ENCODE measurements around the gene DPP6.
"Not testable (repeated sequence)": the region's sequence is repeated elsewhere in the genome, so short reads cannot be mapped to it uniquely, and the experiment has no call there.

Gene DPP6

GRCh38 chr7:154120825-154121224 lies 68.6 kb downstream of the DPP6 start:
- H3K9me3 ChIP-seq (ENCODE audit: insufficient read depth, low read depth, low read length); H3K9me2 ChIP-seq (replicated peaks; ENCODE audit: low read depth, low read length); H4K20me1 ChIP-seq (ENCODE audit: insufficient read depth, low read length, poor library complexity, severe bottlenecking); H3K4me1 ChIP-seq (ENCODE audit: insufficient read depth, low read length, poor library complexity, severe bottlenecking); H3K36me3 ChIP-seq (ENCODE audit: insufficient read depth, low read length); H3K9ac ChIP-seq (ENCODE audit: low read depth, low read length, poor library complexity, severe bottlenecking); H3K4me2 ChIP-seq (ENCODE audit: low read depth, low read length, poor library complexity, severe bottlenecking); H3K79me2 ChIP-seq (ENCODE audit: insufficient read depth, low read length); H3K27me3 ChIP-seq (ENCODE audit: insufficient read depth, low read length, poor library complexity, severe bottlenecking); H2AFZ ChIP-seq (ENCODE audit: low read length); H3K4me3 ChIP-seq (ENCODE audit: low read length, poor library complexity, severe bottlenecking); H3F3A ChIP-seq (ENCODE audit: low read depth): not testable (repeated sequence)

DNA sequence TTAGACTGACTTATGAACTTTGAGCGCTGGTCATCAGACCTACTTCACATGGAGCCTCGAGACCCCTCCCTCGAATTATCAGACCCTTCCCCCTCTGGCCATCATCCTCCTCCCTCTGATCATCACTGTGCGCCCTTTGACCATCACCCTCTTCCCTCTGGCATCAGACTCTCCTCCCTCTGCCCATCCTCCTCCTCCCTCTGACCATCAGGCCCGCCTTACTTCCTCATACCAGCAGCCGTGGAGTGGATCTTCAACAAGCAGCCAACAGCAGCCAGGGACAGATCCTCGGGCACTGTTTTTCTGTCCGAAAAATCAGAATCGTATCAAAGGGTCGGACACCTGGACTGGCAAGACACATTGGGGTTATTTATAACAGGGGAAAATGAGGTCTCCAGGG lies 70.5 kb downstream of the DPP6 start:
- not testable (repeated sequence) for H3K27me3 ChIP-seq (ENCODE audit: insufficient read depth, low read length, poor library complexity, severe bottlenecking); H3K79me2 ChIP-seq (ENCODE audit: insufficient read depth, low read length); H4K20me1 ChIP-seq (ENCODE audit: insufficient read depth, low read length, poor library complexity, severe bottlenecking); H3K9me2 ChIP-seq (replicated peaks; ENCODE audit: low read depth, low read length); H3K9me3 ChIP-seq (ENCODE audit: insufficient read depth, low read depth, low read length); H3K9ac ChIP-seq (ENCODE audit: low read depth, low read length, poor library complexity, severe bottlenecking); H3K4me2 ChIP-seq (ENCODE audit: low read depth, low read length, poor library complexity, severe bottlenecking); H2AFZ ChIP-seq (ENCODE audit: low read length); H3K4me3 ChIP-seq (ENCODE audit: low read length, poor library complexity, severe bottlenecking); H3K4me1 ChIP-seq (ENCODE audit: insufficient read depth, low read length, poor library complexity, severe bottlenecking); H3F3A ChIP-seq (ENCODE audit: low read depth); H3K36me3 ChIP-seq (ENCODE audit: insufficient read depth, low read length)

GRCh38 chr7:154123397-154123796 lies 71.2 kb downstream of the DPP6 start:
- H2AFZ ChIP-seq (ENCODE audit: low read length); H3K9me3 ChIP-seq (ENCODE audit: insufficient read depth, low read depth, low read length); H3K36me3 ChIP-seq (ENCODE audit: insufficient read depth, low read length); H4K20me1 ChIP-seq (ENCODE audit: insufficient read depth, low read length, poor library complexity, severe bottlenecking); H3K4me3 ChIP-seq (ENCODE audit: low read length, poor library complexity, severe bottlenecking); H3K79me2 ChIP-seq (ENCODE audit: insufficient read depth, low read length); H3K27me3 ChIP-seq (ENCODE audit: insufficient read depth, low read length, poor library complexity, severe bottlenecking); H3K9ac ChIP-seq (ENCODE audit: low read depth, low read length, poor library complexity, severe bottlenecking); H3K9me2 ChIP-seq (replicated peaks; ENCODE audit: low read depth, low read length); H3K4me2 ChIP-seq (ENCODE audit: low read depth, low read length, poor library complexity, severe bottlenecking); H3F3A ChIP-seq (ENCODE audit: low read depth); H3K4me1 ChIP-seq (ENCODE audit: insufficient read depth, low read length, poor library complexity, severe bottlenecking): not testable (repeated sequence)

- H3K9me2 ChIP-seq (replicated peaks; ENCODE audit: low read depth, low read length); H3K79me2 ChIP-seq (ENCODE audit: insufficient read depth, low read length); H3K36me3 ChIP-seq (ENCODE audit: insufficient read depth, low read length); H4K20me1 ChIP-seq (ENCODE audit: insufficient read depth, low read length, poor library complexity, severe bottlenecking); H3F3A ChIP-seq (ENCODE audit: low read depth); H3K4me3 ChIP-seq (ENCODE audit: low read length, poor library complexity, severe bottlenecking); H3K27me3 ChIP-seq (ENCODE audit: insufficient read depth, low read length, poor library complexity, severe bottlenecking); H3K4me1 ChIP-seq (ENCODE audit: insufficient read depth, low read length, poor library complexity, severe bottlenecking); H3K9me3 ChIP-seq (ENCODE audit: insufficient read depth, low read depth, low read length); H3K9ac ChIP-seq (ENCODE audit: low read depth, low read length, poor library complexity, severe bottlenecking); H3K4me2 ChIP-seq (ENCODE audit: low read depth, low read length, poor library complexity, severe bottlenecking); H2AFZ ChIP-seq (ENCODE audit: low read length): not testable (repeated sequence)
Measured at GRCh38 chr7:154129142-154129541, 76.9 kb downstream of the DPP6 start.

GRCh38 chr7:154132617-154133016 lies 80.4 kb downstream of the DPP6 start:
- not testable (repeated sequence) for H3K9ac ChIP-seq (ENCODE audit: low read depth, low read length, poor library complexity, severe bottlenecking); H3K4me3 ChIP-seq (ENCODE audit: low read length, poor library complexity, severe bottlenecking); H3F3A ChIP-seq (ENCODE audit: low read depth); H2AFZ ChIP-seq (ENCODE audit: low read length); H3K9me2 ChIP-seq (replicated peaks; ENCODE audit: low read depth, low read length); H3K9me3 ChIP-seq (ENCODE audit: insufficient read depth, low read depth, low read length); H3K27me3 ChIP-seq (ENCODE audit: insufficient read depth, low read length, poor library complexity, severe bottlenecking); H3K4me1 ChIP-seq (ENCODE audit: insufficient read depth, low read length, poor library complexity, severe bottlenecking); H3K36me3 ChIP-seq (ENCODE audit: insufficient read depth, low read length); H4K20me1 ChIP-seq (ENCODE audit: insufficient read depth, low read length, poor library complexity, severe bottlenecking); H3K4me2 ChIP-seq (ENCODE audit: low read depth, low read length, poor library complexity, severe bottlenecking); H3K79me2 ChIP-seq (ENCODE audit: insufficient read depth, low read length)

GRCh38 chr7:154133703-154134277 lies 81.6 kb downstream of the DPP6 start:
- H3K9ac ChIP-seq (ENCODE audit: low read depth, low read length, poor library complexity, severe bottlenecking); H3K36me3 ChIP-seq (ENCODE audit: insufficient read depth, low read length); H3K4me3 ChIP-seq (ENCODE audit: low read length, poor library complexity, severe bottlenecking); H2AFZ ChIP-seq (ENCODE audit: low read length); H4K20me1 ChIP-seq (ENCODE audit: insufficient read depth, low read length, poor library complexity, severe bottlenecking); H3K4me1 ChIP-seq (ENCODE audit: insufficient read depth, low read length, poor library complexity, severe bottlenecking); H3K79me2 ChIP-seq (ENCODE audit: insufficient read depth, low read length); H3K9me2 ChIP-seq (replicated peaks; ENCODE audit: low read depth, low read length); H3K4me2 ChIP-seq (ENCODE audit: low read depth, low read length, poor library complexity, severe bottlenecking); H3F3A ChIP-seq (ENCODE audit: low read depth); H3K9me3 ChIP-seq (ENCODE audit: insufficient read depth, low read depth, low read length); H3K27me3 ChIP-seq (ENCODE audit: insufficient read depth, low read length, poor library complexity, severe bottlenecking): not testable (repeated sequence)

DNA sequence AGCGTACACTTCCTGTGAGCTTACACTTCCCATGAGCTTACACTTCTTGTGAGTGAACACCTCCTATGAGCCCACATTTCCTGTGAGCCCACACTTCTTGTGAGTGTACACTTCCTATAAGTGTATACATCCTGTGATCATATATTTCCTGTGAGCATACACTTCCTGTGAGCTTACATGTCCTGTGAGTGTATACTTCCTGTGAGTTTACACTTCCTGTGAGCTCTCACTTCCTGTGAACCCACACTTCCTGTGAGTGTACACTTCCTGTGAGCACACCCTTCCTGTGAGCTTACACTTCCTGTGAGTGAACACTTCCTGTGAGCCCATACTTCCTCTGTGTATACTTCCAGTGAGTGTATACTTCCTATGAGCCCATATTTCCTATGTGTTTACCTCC lies 82.5 kb downstream of the DPP6 start:
- not testable (repeated sequence) for H3K9me3 ChIP-seq (ENCODE audit: insufficient read depth, low read depth, low read length); H3K4me3 ChIP-seq (ENCODE audit: low read length, poor library complexity, severe bottlenecking); H3K4me1 ChIP-seq (ENCODE audit: insufficient read depth, low read length, poor library complexity, severe bottlenecking); H3K4me2 ChIP-seq (ENCODE audit: low read depth, low read length, poor library complexity, severe bottlenecking); H3K36me3 ChIP-seq (ENCODE audit: insufficient read depth, low read length); H3K9ac ChIP-seq (ENCODE audit: low read depth, low read length, poor library complexity, severe bottlenecking); H3K79me2 ChIP-seq (ENCODE audit: insufficient read depth, low read length); H3K27me3 ChIP-seq (ENCODE audit: insufficient read depth, low read length, poor library complexity, severe bottlenecking); H2AFZ ChIP-seq (ENCODE audit: low read length); H4K20me1 ChIP-seq (ENCODE audit: insufficient read depth, low read length, poor library complexity, severe bottlenecking); H3F3A ChIP-seq (ENCODE audit: low read depth); H3K9me2 ChIP-seq (replicated peaks; ENCODE audit: low read depth, low read length)

- not testable (repeated sequence) for H4K20me1 ChIP-seq (ENCODE audit: insufficient read depth, low read length, poor library complexity, severe bottlenecking); H3K79me2 ChIP-seq (ENCODE audit: insufficient read depth, low read length); H3F3A ChIP-seq (ENCODE audit: low read depth); H3K9me3 ChIP-seq (ENCODE audit: insufficient read depth, low read depth, low read length); H3K4me2 ChIP-seq (ENCODE audit: low read depth, low read length, poor library complexity, severe bottlenecking); H3K27me3 ChIP-seq (ENCODE audit: insufficient read depth, low read length, poor library complexity, severe bottlenecking); H3K4me3 ChIP-seq (ENCODE audit: low read length, poor library complexity, severe bottlenecking); H3K36me3 ChIP-seq (ENCODE audit: insufficient read depth, low read length); H3K4me1 ChIP-seq (ENCODE audit: insufficient read depth, low read length, poor library complexity, severe bottlenecking); H3K9me2 ChIP-seq (replicated peaks; ENCODE audit: low read depth, low read length); H3K9ac ChIP-seq (ENCODE audit: low read depth, low read length, poor library complexity, severe bottlenecking); H2AFZ ChIP-seq (ENCODE audit: low read length)
Measured at GRCh38 chr7:154135646-154136045, 83.4 kb downstream of the DPP6 start.

Data from Loucy (cell line).